Posterior cingulate gyrus (tissue), 11 donors: Measurements from ENCODE around the gene TUNAR.
A peak's percentile ranks its signal among the peaks of the same experiment; 100 is the strongest.
"Not testable (repeated sequence)": the region's sequence is repeated elsewhere in the genome, so short reads cannot be mapped to it uniquely, and the experiment has no call there.

Experiments used
- DNase-seq, 10 donors: peaks; one replicate each; pipeline versions ENCODE4 v3.0.0 to v3.0.0-alpha.2; 2020 to 2021; ENCODE audit warnings: mixed read lengths in 3 of 10
- intact Hi-C: fragments of 100-400 bp; cut with DNase I; formaldehyde crosslinking; loops from one replicate; pipeline ENCODE4 v1.15.1; 2023

Gene TUNAR

GRCh38 chr14:95964901-95965300, 88.3 kb downstream of the TUNAR start:
- peak in 1 of 10 donors; percentile 11 for DNase-seq
- intact Hi-C loops: no loop called here

DNA sequence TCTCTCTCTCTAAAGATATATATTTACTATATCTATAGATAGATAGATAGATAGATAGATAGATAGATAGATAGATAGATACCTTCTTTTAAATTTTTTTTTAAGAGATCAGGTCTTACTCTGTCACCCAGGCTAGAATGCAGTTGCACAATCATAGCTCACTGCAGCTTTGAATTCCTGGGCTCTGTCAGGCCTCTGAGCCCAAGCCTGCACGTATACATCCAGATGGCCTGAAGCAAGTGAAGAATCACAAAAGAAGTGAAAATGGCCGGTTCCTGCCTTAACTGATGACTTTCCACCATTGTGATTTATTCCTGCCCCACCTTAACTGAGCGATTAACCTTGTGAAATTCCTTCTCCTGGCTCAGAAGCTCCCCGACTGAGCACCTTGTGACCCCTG, 91.4 kb downstream of the TUNAR start:
- DNase-seq, intact Hi-C loops: not testable (repeated sequence)
